Activated CD4-positive, alpha-beta T cell treated with anti-CD3 and anti-CD28 coated beads, Interleukin-10, Interleukin-2, amounts not matched to agents 100 ng/mL and 50 ng/mL, durations not matched to agents 16 hours and 8 hours (primary cell): ENCODE data around the gene LRRC37A2.
"Not testable (repeated sequence)": the region's sequence is repeated elsewhere in the genome, so short reads cannot be mapped to it uniquely, and the experiment has no call there.

ENCODE experiments used
- DNase-seq: peaks from one replicate; pipeline ENCODE4 v3.0.0-alpha.2; 2020

LRRC37A2 gene

DNA sequence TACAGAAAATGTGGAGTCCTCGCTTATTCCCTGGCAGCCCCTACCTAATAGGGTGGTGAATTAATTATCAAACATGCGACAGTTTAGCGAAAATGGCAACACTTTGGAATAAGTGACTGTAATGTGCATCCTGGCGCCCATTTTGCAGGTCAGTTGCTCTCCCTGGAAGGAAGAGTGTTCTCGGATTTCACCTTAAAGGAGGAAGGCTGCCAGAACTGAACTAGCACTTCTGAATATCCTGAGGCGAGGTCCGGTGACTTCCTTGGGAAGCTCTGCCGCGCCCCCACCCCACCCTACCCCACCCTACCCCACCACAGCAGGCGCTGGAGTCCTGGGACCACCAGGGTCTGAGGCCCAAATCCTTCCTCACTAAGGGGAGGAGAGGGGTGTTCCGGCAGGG is at the start of gene LRRC37A2:
LRRC37A2 (plus strand) TSS at position 301 of the 400 bp plus-strand sequence. CDS start 245 bp downstream, outside the sequence.
- not testable (repeated sequence) for DNase-seq

DNA sequence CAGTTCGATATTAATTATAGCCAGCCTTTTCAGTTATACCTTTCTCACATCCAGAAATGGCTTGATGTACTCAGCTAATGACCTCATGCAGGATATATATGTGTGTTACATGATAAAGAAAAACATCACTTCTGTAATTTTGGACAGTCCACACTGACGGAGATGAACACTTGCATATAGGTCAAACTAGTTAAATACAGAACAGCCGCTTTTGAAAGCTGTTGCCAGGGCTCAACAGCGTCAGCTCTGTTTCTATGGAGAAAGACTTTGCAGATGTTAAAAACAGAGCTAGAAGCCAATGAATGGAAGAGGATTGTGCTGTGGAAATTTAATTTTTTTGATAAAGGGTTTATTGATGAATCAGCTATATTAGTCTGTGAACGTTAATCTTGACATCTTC is 44.6 kb upstream of the LRRC37A2 start:
- DNase-seq = not testable (repeated sequence)

DNA sequence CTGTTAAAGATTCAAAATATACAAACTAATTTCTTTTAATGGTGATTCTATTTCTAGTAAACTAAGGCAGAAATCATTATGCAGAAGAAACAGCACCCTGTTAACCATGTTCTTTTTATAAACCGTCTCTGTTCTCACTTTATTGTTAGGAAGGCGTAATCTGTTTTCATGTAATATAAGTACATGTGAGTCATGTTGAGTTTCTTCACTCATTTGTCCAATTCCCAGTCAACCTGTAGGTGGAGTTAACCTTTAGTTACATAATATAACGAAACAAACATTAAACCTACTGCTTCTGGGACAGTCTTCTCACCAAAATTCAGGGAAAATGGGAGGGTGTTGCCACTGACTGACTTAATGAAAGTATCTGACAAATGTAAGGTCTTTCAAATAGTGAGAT is 37.8 kb upstream of the LRRC37A2 start:
- DNase-seq = not testable (repeated sequence)

DNA sequence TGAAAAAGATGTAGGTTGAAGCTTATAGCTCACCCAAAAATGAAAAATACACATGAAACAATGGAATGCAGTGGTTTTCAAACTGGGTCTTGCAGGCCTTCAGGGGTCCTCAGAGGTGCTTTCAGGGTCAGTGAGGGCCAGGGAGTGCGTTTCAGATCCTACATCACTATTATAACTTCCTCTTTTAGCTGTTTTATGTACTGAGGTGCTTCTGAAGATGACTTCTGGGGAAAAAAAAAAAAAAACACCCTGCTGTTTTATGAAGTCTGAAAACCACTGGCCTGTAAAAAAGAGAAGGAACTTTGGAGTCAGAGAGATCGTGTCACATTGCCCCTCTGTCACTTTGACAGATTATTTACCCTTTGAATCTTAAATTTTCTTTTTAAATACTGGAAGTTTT is 36.7 kb upstream of the LRRC37A2 start:
- DNase-seq = not testable (repeated sequence)

DNA sequence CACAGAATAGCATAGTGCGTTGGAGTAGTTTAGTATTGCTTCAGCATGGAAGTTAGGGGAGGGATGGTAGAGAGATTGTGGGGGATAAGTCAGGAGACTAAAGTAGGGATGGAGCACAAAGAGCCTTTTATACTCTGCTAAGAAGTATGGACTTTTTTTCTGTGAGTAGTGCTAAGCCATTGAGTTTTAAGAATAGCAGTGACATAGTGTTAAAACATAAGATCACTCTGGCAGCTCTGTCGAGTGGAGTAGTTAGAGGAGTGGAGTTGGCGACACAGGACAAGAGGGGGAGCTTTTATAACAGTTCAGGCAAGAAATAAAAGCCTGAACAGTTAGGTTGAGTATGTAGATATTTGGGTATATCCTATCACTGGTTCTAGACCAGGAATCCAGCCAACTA is 33.4 kb upstream of the LRRC37A2 start:
- DNase-seq = not testable (repeated sequence)

DNA sequence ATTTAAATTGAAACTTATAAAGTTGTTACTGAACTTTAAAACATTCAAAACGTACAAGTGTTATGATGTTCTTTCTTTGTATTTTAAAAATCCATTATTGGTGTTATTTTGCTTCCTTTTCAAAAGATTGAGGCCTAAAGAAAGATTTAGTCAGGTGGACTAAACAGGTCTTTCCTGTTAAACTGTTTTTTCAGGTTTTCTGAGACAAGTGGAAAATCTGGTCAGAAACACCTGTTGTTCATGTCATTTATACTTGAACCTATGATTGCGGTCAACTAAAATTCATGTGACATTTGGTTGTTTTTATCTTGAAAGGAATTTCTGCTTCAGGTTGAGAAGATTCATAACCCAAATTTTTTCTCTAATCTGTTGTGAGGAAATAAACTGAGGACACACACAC is 31.0 kb upstream of the LRRC37A2 start:
- not testable (repeated sequence) for DNase-seq

DNA sequence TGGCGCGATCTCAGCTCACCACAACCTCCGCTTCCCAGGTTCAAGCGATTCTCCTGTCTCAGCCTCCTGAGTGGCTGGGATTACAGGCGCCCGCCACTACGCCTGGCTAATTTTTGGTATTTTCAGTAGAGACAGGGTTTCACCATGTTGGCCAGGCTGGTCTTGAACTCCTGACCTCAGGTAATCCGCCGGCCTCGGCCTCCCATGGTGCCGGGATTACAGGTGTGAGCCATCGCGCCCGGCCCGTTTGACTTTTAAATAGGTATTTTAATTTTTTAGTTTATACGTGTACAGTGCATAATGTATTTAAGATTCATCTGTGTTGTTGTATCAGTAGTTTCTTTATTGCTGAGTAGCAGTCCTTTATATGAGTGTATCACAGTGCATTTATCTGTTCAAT is 20.2 kb upstream of the LRRC37A2 start:
- not testable (repeated sequence) for DNase-seq

DNA sequence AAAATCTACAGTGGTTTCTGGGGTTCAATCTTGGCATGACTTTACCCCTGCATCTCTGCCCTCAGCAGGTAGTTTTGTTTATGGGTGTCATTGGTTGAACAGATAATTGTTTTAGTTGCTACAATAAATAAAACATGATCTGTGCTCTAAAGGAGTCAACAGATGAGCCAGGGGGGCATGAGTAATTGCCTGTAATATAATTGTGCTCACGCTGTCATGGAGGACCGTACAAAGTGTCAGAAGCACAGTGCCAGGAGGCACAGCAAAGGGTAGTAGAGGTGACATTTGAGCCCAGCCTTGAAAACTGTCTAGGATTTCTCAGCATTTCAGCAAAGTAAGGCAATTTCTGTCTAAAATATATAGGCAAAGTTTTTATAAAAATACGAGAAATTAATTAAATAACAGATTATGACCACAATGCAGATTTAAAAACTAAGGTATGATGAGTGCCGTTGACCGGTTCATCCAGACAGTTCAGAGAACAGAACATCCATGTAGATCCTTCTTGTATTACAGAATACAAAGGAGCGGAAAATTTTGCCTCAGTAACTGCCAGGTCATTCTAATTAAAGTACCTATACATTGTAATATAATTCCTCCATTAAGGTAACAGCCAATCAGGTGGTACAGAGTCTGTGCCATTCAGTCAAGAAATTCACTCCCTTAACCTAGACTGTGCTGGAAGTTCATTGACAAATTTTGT is 12.7 kb upstream of the LRRC37A2 start:
- DNase-seq = not testable (repeated sequence)

DNA sequence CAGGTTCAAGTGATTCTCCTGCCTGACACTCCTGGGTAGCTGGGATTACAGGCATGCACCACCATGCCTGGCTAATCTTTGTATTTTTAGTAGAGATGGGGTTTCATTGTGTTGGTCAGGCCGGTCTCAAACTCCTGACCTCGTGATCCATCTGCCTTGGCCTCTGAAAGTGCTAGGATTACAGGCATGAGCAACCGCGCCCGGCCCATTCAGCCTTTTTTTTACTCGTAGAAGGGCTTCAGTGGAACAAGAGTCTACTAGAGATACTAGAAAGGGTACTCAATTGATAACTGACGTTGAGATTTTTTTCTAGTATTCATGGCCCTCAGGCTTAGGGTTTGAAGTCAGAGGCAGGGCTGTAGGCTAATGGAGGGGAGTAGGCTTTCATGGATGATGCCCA is 6.4 kb upstream of the LRRC37A2 start:
- not testable (repeated sequence) for DNase-seq

DNA sequence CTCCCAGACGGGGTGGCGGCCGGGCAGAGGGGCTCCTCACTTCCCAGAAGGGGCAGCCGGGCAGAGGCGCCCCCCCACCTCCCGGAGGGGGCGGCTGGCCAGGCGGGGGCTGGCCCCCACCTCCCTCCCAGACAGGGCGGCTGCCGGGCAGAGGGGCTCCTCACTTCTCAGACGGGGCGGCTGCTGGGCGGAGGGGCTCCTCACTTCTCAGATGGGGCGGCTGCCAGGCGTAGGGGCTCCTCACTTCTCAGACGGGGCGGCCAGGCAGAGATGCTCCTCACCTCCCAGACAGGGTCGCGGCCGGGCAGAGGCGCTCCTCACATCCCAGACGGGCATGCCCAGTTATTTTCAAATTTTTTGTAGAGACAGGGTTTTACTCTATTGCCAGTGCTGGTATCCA is 22.4 kb downstream of the LRRC37A2 start:
- DNase-seq = not testable (repeated sequence)

DNA sequence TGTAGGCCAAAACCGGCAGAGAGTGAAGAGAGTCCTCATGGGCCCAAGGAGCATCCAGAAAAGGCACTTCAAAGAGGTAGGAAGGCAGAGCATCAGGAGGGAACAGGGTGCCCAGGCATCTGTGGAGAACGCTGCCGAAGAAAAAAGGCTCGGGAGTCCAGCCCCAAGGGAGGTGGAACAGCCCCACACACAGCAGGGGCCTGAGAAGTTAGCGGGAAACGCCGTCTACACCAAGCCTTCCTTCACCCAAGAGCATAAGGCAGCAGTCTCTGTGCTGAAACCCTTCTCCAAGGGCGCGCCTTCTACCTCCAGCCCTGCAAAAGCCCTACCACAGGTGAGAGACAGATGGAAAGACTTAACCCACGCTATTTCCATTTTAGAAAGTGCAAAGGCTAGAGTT is 36.3 kb downstream of the LRRC37A2 start:
- DNase-seq = not testable (repeated sequence)

DNA sequence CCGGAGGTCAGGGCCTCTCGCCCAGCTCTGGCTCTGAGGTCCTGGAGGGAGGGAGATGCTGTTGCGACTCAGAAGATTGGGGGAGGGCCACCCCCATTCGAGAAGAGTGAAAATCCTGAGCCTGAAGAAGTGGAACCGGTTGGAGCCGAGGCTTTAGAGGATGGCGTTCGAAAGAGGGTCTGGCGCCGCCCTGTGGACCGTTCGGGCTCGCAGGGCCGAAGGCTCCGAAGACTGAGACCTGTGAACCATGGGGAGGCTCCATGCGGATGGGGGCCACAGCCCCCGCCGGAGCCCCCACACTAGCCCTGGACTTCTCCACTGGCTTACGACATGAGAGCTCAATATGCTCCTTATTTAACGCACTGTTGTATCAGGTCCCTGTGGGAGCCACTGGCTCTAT is 46.9 kb downstream of the LRRC37A2 start:
- DNase-seq = not testable (repeated sequence)

DNA sequence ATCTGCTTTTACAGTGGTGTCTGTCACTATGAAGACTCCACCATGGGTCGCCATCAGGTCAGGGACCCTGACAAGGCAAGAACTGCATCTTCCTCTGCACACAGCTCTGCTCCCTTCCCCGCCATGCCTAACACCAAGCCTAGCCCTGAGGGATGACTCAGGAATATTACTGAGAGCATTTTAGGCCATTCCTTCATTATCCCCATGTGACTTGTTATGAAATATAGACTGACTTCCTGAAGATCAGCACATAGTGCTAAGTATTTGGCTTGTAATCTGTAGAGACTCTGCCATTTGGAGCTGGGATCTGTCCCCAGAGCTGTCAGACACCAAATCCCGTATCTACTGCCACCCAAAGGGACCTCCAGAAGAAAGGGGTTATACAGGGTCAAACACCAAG is 47.8 kb downstream of the LRRC37A2 start:
- DNase-seq = not testable (repeated sequence)

DNA sequence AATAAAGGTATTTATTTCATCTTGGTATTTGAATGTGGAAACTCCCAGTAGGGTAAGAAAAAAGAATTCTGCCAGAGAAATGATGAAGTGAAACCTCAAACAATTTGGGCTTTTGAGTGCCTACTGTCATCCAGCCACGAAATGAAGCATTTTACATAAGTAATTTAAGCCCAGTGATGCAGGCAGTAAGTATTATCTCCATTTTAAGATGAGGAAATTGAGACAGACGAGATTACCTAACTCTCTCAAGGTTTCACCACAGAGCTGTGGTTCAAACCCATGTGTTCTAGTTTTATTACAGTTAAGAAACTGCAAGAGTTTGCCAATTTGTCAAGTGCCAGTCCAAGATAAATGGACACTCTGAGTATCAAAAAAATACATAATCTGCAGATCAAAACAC is 54.0 kb downstream of the LRRC37A2 start:
- not testable (repeated sequence) for DNase-seq

DNA sequence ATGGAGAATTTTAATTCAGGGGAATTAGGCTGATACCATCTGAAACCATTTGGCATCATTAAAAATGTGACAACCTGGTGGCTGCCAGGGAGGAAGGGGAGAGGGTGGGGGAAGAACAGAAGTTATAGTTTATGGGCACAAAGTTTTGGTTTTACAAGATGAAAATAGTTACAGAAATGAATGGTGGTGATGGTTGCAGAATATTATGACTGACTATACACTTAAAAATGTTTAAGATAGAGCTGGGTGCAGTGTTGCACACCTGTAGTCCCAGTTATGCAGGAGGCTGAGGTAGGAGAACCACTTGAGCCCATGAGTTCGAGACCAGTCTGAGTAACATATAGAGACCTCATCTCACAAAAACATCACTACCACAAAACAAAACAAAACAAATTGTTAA is 54.7 kb downstream of the LRRC37A2 start:
- not testable (repeated sequence) for DNase-seq

DNA sequence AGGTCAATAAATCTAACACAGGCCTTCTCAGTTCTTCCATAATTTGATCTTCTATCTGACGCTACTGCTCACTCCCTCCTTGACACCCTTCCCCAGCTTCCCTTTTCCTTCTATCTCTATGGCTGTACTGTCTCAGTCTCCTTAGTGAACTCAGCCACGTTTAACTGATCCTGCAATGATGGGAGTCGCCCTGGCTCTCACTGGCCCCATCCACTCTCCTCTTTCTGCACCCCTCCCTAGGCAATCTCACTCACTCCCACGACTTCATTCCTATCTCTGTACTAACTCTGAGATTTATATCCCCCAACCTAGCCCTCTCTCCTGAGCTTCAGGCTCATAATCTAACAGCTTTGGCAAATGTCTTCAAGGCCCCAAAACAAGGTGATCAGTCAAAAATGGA is 59.5 kb downstream of the LRRC37A2 start:
- DNase-seq = not testable (repeated sequence)

DNA sequence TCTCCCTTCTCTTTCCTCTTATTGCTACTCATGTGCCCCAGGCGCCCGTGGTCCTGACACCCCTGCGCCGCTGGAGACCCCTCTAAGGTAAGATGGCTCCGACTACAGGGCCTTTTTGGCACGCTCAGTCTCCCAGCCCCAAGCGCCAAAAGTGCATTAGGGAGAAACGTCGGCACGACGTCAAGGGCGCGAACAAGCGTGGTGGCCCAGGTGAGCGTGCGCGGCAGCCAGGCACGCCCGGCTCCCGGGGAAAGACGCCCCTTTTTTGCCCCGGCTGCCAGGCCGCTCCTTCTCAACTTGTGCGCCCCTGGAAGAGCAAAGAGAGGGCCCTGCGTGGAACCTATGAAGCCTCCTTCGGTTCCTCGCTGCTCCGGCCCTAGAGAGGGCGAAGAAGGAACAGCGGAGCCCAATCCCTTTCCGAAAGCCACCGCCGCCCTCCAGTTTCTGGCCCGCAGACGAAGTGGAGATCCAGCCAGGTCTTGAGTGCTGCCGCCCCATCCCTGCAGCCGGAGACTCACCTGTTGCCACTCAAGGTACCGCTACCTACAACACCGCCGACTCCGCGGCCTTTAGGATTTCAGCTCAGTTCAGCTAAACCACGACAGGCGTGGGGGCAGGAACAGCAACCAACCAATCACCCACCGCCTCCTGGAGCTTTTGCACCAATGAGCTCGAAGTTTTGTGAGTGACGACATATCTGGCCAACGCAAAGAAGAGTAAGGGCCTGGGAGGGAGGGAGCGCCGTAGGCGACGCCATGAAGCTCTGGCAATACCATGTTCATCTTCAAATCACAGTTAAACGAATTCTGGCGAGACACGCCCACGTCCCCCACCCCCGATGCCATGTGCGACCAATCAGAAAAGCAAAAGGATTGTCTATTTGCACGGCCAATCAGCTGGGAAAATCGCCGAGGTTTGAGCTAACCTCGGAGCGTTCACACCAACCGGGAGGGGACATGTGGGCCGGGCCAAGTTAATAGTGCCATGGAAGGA is 67.1 kb downstream of the LRRC37A2 start, which contains the start of gene ARL17A:
ARL17A (minus strand) TSS at position 609 of the 993 bp plus-strand sequence. CDS start 3,369 bp downstream, outside the sequence.
- DNase-seq = peak; percentile 90

DNA sequence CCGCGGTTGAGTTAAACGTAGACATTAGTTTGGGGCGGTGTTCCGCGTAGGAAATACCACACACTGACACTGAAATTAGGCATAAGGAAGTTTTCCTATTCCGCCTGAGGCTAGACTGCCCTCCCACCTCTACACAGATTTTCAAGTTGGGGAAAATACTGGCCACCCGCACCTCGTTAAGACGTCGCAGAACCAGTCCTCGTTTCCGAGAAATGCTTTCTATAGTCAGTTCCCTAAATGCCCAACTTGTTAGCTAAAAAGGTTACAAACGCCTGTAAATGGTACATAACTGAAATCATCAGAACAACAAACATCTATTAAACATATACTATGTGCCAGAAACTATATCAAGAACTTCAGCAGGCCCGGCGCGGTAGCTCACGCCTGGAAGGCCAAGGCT is 67.8 kb downstream of the LRRC37A2 start:
- DNase-seq = not testable (repeated sequence)

DNA sequence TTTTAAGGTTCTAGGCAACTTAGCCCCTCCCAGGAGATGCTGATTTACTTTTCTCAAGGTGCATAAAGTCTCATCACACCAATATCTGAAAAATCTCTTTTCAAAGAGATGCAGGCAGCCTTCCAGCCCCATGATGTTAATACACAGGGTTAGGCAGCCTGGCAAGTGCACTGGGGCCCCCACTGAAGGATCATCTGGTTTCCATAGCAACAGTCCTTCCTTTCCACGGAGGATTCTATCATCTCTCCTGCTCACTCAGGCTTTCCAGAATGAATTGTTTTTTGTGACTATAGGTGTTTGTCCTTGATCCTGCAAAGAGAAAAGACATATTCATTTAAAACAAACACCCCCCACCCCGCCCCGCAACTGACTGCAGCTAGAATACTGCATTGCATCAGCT is 73.2 kb downstream of the LRRC37A2 start:
- DNase-seq = not testable (repeated sequence)

DNA sequence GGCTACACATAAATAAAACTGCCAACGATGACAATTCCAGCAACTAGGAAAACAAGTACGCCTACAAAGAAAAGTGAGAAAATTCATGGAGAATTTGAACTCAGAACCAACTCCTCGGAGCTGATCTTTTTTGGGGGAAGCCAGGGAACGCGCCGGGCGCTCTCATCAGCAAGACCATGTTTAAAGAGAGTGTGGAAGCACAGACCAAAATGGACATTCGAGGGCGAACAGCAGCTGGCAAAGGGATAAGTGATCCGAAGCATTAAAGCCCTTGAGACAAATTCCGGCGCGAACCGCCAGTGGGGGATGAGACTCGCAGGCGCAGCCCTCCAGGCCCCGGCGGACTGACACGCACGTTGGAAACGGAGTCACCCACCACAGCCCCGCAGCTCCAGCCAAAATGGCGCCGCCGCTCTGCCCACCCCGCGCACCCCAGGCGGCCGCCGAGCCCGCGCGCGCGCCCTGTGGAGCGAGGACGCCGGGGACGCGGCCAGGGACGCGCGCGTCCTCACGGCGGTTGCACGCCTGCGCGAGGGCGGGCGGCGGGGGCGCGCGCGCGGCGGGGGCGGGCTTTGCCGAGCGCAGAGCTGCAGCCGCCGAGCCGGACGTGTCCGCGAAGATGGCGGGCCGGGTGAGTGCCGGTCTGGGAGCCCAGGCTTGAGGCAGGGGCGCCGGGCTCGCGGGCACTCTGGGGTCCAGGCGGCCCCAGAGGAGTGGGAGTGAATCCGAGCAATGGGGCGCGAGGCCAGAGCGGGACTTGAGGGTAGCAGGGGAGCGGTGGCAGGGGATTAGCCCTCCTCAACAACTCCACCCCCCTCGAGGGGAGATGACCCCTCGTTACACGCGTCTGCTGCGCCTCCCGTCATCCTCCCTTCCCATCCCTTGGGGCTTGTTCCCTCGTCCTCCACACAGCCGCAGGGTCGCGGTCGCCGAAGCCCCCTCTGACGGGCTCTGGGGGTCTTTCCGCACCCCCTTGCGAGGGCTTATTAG is 78.2 kb downstream of the LRRC37A2 start, which contains the start of gene NSF:
NSF (plus strand) TSS at position 513 of the 990 bp plus-strand sequence; CDS start at position 620, 107 bp downstream.
- not testable (repeated sequence) for DNase-seq

DNA sequence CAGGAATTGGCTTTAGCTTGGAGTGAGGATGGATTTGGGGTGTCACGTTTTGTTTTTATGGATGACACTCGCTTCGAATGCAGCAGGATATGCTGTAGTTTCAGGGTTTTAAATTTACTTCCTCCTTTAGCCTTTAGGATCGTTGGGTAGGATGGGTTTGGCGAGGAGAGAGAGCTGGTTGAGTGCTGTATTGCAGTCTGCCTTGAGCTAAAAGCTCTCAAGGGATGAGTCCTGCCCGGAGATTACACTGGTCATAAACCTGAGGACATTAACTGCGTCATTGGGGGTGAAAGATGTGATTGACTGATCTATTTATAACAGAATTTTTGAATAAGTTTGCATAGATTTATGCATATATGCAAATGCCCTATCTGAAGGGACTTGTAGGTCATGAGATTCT is 79.1 kb downstream of the LRRC37A2 start:
- DNase-seq = not testable (repeated sequence)

DNA sequence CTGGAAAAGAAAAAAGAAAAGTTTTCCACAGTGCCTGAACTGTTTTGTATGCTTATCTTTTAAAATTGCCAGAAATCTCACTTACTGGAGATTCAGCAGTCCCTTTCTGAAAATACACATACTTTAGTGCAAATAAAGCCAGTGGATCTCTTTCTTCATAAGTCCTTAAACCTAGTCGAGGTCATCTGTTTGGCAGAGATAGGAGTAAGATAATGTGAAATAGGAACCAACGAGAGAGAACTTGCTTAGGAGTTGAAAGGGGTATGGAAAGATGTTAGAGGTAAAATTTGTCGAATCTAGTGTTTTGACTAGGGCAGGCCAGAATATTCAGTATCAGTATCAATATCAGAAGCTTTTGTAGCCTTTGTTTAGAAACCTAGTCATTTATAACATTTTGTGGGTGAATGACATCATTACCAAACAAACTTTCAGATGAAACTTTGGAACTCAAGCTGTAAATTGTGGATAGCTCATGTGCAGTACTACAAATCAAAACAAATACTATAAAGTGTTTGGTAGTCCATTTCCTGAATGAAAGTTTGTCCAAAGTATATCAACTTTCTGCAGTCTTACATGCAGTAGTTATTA is 86.2 kb downstream of the LRRC37A2 start:
- peak; percentile 52 for DNase-seq
